ENCODE results near the gene MLLT10.

Gene MLLT10

GRCh38 chr10:21501731-21502347, 32.2 kb upstream of the MLLT10 start:
- no peak for DNase-seq (ENCODE audit: low spot score)

GRCh38 chr10:21502348-21502740, 31.7 kb upstream of the MLLT10 start:
- DNase-seq (ENCODE audit: low spot score), result no peak

- no peak for DNase-seq (ENCODE audit: low spot score)
Measured at GRCh38 chr10:21503542-21503941, 30.5 kb upstream of the MLLT10 start.

GRCh38 chr10:21505711-21506278, 28.2 kb upstream of the MLLT10 start:
- DNase-seq (ENCODE audit: low spot score), result no peak

- no peak for DNase-seq (ENCODE audit: low spot score)
Measured at GRCh38 chr10:21506351-21506750, 27.7 kb upstream of the MLLT10 start.

GRCh38 chr10:21507150-21507549, 26.9 kb upstream of the MLLT10 start:
- no peak for DNase-seq (ENCODE audit: low spot score)

GRCh38 chr10:21508706-21509331, 25.2 kb upstream of the MLLT10 start:
- no peak for DNase-seq (ENCODE audit: low spot score)

- DNase-seq (ENCODE audit: low spot score), result no peak
Measured at GRCh38 chr10:21509341-21510240, 24.4 kb upstream of the MLLT10 start.

- no peak for DNase-seq (ENCODE audit: low spot score)
Measured at GRCh38 chr10:21510241-21511094, 23.6 kb upstream of the MLLT10 start.

GRCh38 chr10:21511095-21511570, 22.9 kb upstream of the MLLT10 start:
- DNase-seq (ENCODE audit: low spot score), result no peak

GRCh38 chr10:21511946-21512572, 22.0 kb upstream of the MLLT10 start:
- DNase-seq (ENCODE audit: low spot score), result no peak

GRCh38 chr10:21512573-21513404, 21.2 kb upstream of the MLLT10 start:
- no peak for DNase-seq (ENCODE audit: low spot score)

- DNase-seq (ENCODE audit: low spot score), result no peak
Measured at GRCh38 chr10:21513405-21513788, 20.6 kb upstream of the MLLT10 start.

GRCh38 chr10:21514129-21514817, 19.8 kb upstream of the MLLT10 start:
- no peak for DNase-seq (ENCODE audit: low spot score)

GRCh38 chr10:21514818-21515351, 19.1 kb upstream of the MLLT10 start:
- DNase-seq (ENCODE audit: low spot score), result no peak

GRCh38 chr10:21515361-21516241, 18.4 kb upstream of the MLLT10 start:
- DNase-seq (ENCODE audit: low spot score), result no peak

- peak; percentile 72 for DNase-seq (ENCODE audit: low spot score)
Measured at GRCh38 chr10:21516242-21517131, 17.5 kb upstream of the MLLT10 start.

All from D341Med (cell line).